Neural crest cell (in vitro differentiated cells): ENCODE results near the gene ZNF384. TPM values are rescaled to one million over a fixed set of nuclear protein-coding genes. Genes with fewer than 3 reads are reported as not detected.
A peak's percentile ranks its signal among the peaks of the same experiment; 100 is the strongest.

Experiments used
- DNase-seq: peaks from one replicate; pipeline ENCODE4 v3.0.0; 2021; ENCODE audit warnings: low read depth, mixed read lengths, low spot score
- H3K27ac Mint-ChIP-seq: one replicate; pipeline ENCODE4 v1.8.0; 2021; ENCODE audit warnings: mild to moderate bottlenecking, mixed read lengths; ENCODE audit not compliant: unreplicated experiment
- H3K27me3 Mint-ChIP-seq: 2 replicates; pipeline ENCODE4 v1.8.0; 2021; ENCODE audit warnings: low read depth, mild to moderate bottlenecking, mixed read lengths
- H3K36me3 Mint-ChIP-seq: 2 replicates; pipeline ENCODE4 v1.8.0; 2021; ENCODE audit warnings: low read depth, mild to moderate bottlenecking, mixed read lengths
- H3K4me1 Mint-ChIP-seq: 2 replicates; pipeline ENCODE4 v1.8.0; 2021; ENCODE audit warnings: mixed read lengths
- H3K4me3 Mint-ChIP-seq: one replicate; pipeline ENCODE4 v1.8.0; 2021; ENCODE audit warnings: mild to moderate bottlenecking, mixed read lengths
- H3K9me3 Mint-ChIP-seq: 2 replicates; pipeline ENCODE4 v1.8.0; 2021; ENCODE audit warnings: mixed read lengths
- total RNA-seq: library from RNA; stranded (reverse); gene quantifications from 2 replicates; pipeline ENCODE4 v1.2.1, GENCODE V29; 2021
- TF ChIP-seq, protein P1 (sequence below): fragments of 200-600 bp; sonication (generic); conservative IDR thresholded peaks from 2 replicates; pipeline ENCODE4 v1.5.0; 2021; ENCODE audit warnings: antibody characterized with exemption, mild to moderate bottlenecking

Gene ZNF384
- total RNA-seq, 1 donor from 2014 or later = 94.3 TPM

DNA sequence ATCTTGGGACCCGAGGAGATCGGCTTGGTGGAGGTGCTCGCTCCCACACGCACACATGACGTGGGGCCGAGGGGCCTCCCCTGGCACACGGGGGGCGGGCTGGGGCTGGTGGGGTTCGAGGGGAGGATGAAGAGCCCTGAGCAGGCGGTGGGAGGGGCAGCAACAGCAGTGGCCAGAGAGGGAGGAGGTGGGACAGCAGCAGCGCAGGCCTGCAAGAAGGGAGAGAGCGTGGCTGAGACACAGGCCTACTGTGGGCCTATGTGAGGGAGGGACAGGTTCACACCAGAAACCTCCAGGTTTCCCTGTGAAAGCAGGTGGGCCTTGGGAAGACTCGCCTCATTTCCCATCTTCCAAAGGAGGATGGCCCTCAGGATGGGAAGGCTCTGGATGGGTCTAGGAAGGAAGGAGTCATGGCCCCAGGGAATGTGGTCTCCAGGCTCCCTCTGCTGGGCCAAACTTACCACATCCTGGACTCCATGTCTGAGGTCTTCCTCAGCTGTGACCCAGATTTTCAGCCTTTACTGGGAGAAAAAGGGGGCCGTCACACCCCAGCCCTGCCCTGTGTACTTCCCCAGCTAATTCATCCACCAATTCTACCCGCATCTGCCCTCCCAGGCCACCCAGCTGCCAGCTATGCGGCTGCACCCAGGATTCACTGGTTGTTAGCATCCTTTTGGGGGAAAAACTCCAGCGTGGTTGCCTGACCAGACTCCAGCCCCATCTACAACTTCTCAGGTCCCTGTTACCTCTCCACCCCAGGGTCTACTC is 8.6 kb upstream of the ZNF384 start:
- DNase-seq = peak; percentile 41
- Mint-ChIP-seq H3K36me3 (no peaks in the 10 kb centered on the region), H3K9me3 (no peaks in the 10 kb centered on the region), H3K4me1 (peaks cover 24% of the 10 kb centered on the region), H3K4me3 (peak overlapping the region; percentile 86), H3K27ac (no peak overlapping the region), H3K27me3 (peaks cover 47% of the 10 kb centered on the region)
- TF ChIP-seq, protein P1, sequence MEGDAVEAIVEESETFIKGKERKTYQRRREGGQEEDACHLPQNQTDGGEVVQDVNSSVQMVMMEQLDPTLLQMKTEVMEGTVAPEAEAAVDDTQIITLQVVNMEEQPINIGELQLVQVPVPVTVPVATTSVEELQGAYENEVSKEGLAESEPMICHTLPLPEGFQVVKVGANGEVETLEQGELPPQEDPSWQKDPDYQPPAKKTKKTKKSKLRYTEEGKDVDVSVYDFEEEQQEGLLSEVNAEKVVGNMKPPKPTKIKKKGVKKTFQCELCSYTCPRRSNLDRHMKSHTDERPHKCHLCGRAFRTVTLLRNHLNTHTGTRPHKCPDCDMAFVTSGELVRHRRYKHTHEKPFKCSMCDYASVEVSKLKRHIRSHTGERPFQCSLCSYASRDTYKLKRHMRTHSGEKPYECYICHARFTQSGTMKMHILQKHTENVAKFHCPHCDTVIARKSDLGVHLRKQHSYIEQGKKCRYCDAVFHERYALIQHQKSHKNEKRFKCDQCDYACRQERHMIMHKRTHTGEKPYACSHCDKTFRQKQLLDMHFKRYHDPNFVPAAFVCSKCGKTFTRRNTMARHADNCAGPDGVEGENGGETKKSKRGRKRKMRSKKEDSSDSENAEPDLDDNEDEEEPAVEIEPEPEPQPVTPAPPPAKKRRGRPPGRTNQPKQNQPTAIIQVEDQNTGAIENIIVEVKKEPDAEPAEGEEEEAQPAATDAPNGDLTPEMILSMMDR = peak; percentile 71

DNA sequence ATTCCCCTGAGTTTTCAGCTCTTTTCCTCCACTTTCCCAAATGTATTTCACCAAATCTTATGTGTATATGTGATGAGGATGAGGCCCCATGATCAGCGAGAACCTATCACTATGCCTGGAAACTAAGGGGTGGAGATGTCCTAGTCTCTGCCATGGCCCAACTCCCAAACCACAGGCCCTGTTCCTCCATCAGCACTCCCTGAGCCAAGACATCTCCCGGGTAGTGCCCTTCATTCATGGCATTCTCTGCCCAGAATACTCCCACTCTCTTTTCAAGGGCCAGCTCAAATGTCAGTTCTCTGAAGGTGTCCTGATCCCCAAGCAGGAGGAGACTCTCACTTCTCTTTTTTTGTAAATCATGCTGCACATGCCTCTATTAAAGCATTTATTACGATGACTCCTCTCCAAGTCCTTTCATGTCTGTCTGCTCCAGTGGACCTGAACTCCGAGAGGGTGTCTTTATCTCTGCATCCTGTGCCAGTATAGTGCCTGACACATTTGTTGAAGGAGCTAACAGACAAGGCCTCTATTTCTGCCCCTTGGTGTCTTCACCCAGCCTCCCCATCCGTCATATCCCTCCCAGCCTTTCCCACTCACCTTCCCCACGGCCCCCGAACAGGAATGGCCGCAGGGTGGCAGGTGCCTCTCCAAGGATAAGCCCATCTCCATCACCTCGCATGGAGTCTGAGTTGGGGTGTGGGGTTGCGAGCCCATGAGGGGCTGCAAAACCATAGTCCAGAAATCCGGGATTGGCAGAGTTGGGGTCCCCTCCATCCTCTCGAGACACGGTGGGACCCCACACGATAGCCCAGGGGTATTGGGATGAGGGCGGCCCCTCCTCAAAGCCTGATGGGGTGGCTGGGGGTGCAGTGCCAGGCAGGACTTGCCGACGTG is 7.8 kb upstream of the ZNF384 start:
- H3K4me3 Mint-ChIP-seq = no peak overlapping the region
- no peaks in the 10 kb centered on the region for H3K9me3 Mint-ChIP-seq
- TF ChIP-seq, protein P1 = no peak
- DNase-seq = no peak
- H3K27me3 Mint-ChIP-seq = peaks cover 40% of the 10 kb centered on the region
- peaks cover 30% of the 10 kb centered on the region for H3K4me1 Mint-ChIP-seq
- no peak overlapping the region for H3K27ac Mint-ChIP-seq
- no peaks in the 10 kb centered on the region for H3K36me3 Mint-ChIP-seq

DNA sequence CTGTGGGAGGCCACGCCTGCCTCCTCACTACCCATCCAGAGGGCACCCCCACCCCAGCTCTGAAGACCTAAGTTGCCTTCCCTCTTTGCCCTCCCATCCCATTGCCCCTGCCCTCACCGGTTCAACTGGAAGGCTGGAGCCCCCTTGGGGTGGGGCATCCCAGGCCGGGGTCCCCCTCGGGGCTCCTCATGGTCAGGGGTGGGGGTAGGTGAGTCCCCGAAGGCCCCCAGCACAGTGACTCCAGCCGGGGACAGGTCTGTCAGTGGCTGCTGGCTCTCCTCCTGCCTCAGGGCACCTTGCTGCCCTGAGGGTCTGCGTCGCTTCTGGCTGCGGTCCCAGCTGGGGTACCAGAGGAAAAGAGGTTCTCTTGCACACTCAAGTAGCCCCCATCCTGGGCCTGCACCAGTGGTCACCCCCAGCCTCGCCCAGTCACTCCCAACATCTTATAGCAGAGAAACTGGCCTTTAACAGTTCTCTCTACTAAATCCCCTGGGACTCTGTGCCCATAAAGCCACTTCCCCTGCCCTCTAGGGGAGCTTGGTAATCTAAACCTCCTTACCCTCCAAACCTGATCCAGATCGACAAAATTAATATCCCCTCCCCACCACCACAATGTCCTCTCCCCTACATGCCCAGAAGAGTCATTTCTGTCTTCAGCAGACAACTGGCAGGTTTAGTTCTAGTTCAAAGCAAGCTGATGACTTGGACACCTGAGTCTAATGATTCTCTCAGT is 6.3 kb upstream of the ZNF384 start:
- Mint-ChIP-seq H3K36me3 (no peaks in the 10 kb centered on the region), H3K9me3 (no peaks in the 10 kb centered on the region), H3K27ac (no peak overlapping the region), H3K27me3 (peaks cover 27% of the 10 kb centered on the region), H3K4me1 (peaks cover 24% of the 10 kb centered on the region), H3K4me3 (peak overlapping the region; percentile 24)
- DNase-seq = no peak
- TF ChIP-seq, protein P1 = no peak

DNA sequence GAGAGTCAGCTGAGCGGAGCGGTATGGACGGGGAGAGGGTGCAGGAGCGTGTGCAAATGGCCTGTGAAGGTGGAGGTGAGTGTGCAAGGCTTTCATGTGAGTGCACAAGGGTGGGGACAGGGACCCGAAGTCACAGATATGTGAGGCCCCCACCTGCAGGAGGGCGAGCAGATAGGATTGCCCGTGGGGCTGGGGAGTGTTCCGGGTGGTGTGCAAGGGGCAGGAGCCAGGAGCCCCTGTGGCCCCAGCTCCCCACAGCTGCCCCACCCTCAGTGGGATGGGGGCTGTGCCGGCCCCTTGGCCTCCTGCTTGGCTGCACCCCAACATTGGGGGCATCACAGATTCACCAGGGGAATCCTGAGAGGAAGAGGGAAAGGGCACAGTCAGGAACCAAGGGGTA is 5.5 kb upstream of the ZNF384 start:
- peaks cover 29% of the 10 kb centered on the region for H3K4me1 Mint-ChIP-seq
- no peak overlapping the region for H3K4me3 Mint-ChIP-seq
- TF ChIP-seq, protein P1 = no peak
- H3K27me3 Mint-ChIP-seq = peaks cover 25% of the 10 kb centered on the region
- no peak for DNase-seq
- H3K36me3 Mint-ChIP-seq = no peaks in the 10 kb centered on the region
- no peak overlapping the region for H3K27ac Mint-ChIP-seq
- no peaks in the 10 kb centered on the region for H3K9me3 Mint-ChIP-seq

DNA sequence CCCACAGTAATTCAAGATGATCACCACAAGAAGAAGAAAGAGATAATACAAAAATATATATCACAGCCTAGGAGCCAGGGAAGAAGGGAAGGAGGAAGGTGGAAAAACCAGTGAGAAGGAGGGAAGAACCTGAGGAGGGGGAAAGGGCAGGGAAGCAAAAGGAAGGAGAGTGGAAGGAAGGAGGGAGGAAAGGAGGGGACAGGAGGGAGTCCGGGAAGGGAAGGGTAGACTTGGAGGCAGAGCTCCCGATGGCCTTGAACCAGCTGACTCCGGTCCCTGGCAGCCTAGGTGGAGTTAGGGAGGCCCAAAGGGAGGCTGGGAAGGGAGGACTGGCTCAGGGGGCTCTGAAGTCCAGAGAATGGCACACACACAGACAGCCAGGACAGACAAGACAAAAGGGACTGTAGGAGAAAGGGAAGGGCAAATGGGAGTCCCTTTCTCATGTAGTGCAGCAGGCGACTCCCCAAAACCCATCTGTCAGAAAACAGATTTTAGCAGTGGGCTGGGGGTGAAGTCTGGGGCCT is 4.7 kb upstream of the ZNF384 start:
- Mint-ChIP-seq H3K27me3 (peaks cover 21% of the 10 kb centered on the region), H3K9me3 (no peaks in the 10 kb centered on the region), H3K4me1 (peaks cover 27% of the 10 kb centered on the region), H3K36me3 (no peaks in the 10 kb centered on the region), H3K4me3 (peak overlapping the region; percentile 72), H3K27ac (no peak overlapping the region)
- no peak for DNase-seq
- TF ChIP-seq, protein P1 = no peak
